CD4-positive, alpha-beta T cell (primary cell): ENCODE results near the gene FAM241A. TPM values are rescaled to one million over a fixed set of nuclear protein-coding genes. Genes with fewer than 3 reads are reported as not detected.

Experiments used
- ATAC-seq: fragments of 200-7000 bp; cut with Tn5 transposase; one replicate; pipeline ENCODE4 v1.10.0; 2022; ENCODE audit warnings: mild to moderate bottlenecking; ENCODE audit not compliant: poor library complexity
- CTCF ChIA-PET: fragments of 350-600 bp; sonication (Branson Sonifier 250); formaldehyde crosslinking; loops from one replicate; lab custom pipeline; 2021; ENCODE audit warnings: antibody characterized with exemption, inconsistent platforms; lab: Charles Lee
- POLR2A ChIA-PET: fragments of 350-600 bp; sonication (Branson Sonifier 250); formaldehyde crosslinking; loops from one replicate; lab custom pipeline; 2021; ENCODE audit warnings: antibody characterized with exemption, inconsistent platforms; lab: Charles Lee
- DNase-seq, 14 experiments: peaks; one replicate each; pipeline ENCODE4 v3.0.0-alpha.2; 2013 to 2020; ENCODE audit warnings: mixed read lengths in 2 of 14
- H3K27ac ChIP-seq, 2 donors: one replicate each; pipeline versions ENCODE4 v1.5.1 to v1.7.0; 2013; ENCODE audit warnings: low read length in 2 of 2, low read depth in 1 of 2, mild to moderate bottlenecking in 1 of 2
- H3K27me3 ChIP-seq, 2 experiments: 1 replicate in 1 of 2; 2 replicates in 1 of 2; pipeline versions ENCODE4 v1.6.1 to v1.7.0; 2013; ENCODE audit warnings: low read length in 2 of 2, control low read depth in 1 of 2, mild to moderate bottlenecking in 1 of 2, moderate library complexity in 1 of 2; ENCODE audit not compliant: insufficient read depth in 2 of 2, control insufficient read depth in 1 of 2
- H3K36me3 ChIP-seq: one replicate; pipeline ENCODE4 v1.6.1; 2013; ENCODE audit warnings: low read length, control low read depth; ENCODE audit not compliant: insufficient read depth
- H3K4me1 ChIP-seq: one replicate; pipeline ENCODE4 v1.6.1; 2013; ENCODE audit warnings: low read length, control low read depth; ENCODE audit not compliant: insufficient read depth
- H3K4me3 ChIP-seq: one replicate; pipeline ENCODE4 v1.5.1; 2013; ENCODE audit warnings: mild to moderate bottlenecking, low read length, moderate library complexity
- H3K9me3 ChIP-seq, 2 experiments: 1 replicate in 1 of 2; 2 replicates in 1 of 2; pipeline versions ENCODE4 v1.6.1 to v1.7.0; 2013; ENCODE audit warnings: low read length in 2 of 2, mild to moderate bottlenecking in 2 of 2, control low read depth in 1 of 2, moderate library complexity in 1 of 2; ENCODE audit not compliant: control insufficient read depth in 1 of 2, insufficient read depth in 1 of 2
- H3K27ac Mint-ChIP-seq: one replicate; pipeline ENCODE4 v1.8.0; 2020; ENCODE audit warnings: mixed read lengths
- H3K27me3 Mint-ChIP-seq: one replicate; pipeline ENCODE4 v1.8.0; 2021; ENCODE audit warnings: mixed read lengths
- H3K36me3 Mint-ChIP-seq: one replicate; pipeline ENCODE4 v1.8.0; 2021; ENCODE audit warnings: low read depth, mixed read lengths
- H3K4me1 Mint-ChIP-seq: one replicate; pipeline ENCODE4 v1.8.0; 2021; ENCODE audit warnings: low read depth, mixed read lengths
- H3K4me3 Mint-ChIP-seq: one replicate; pipeline ENCODE4 v1.8.0; 2020; ENCODE audit warnings: mild to moderate bottlenecking, mixed read lengths
- H3K9me3 Mint-ChIP-seq: one replicate; pipeline ENCODE4 v1.8.0; 2020; ENCODE audit warnings: mixed read lengths
- CTCF ChIP-seq: fragments of 200-600 bp; IDR thresholded peaks from one replicate; pipeline ENCODE4 v1.8.0; 2022; ENCODE audit warnings: antibody characterized with exemption, mild to moderate bottlenecking
- intact Hi-C, 2 experiments: fragments of 100-400 bp; cut with DNase I in 1 of 2; cut with micrococcal nuclease in 1 of 2; formaldehyde crosslinking; loops; one replicate each; pipeline versions ENCODE4 v1.15.1 to v1.9.0; 2023 to 2025; cut with DNase I, micrococcal nuclease
- total RNA-seq, 174 experiments: library from RNA in 2 of 174; stranded (reverse) in 2 of 174; gene quantifications; one replicate each; pipeline ENCODE4 v1.2.3 and lab custom pipeline; 2021 to 2026

FAM241A gene
- total RNA-seq, 2 experiments from 2014 or later = 0.74 to 1.1 TPM

- DNase-seq (no peak), ATAC-seq (no peak)
- no peaks in the 10 kb centered on the region for H3K27me3 Mint-ChIP-seq
Observed at GRCh38 chr4:112102875-112103370, 42.3 kb upstream of the FAM241A start.

GRCh38 chr4:112105201-112105969 is 39.9 kb upstream of the FAM241A start:
- no peak overlapping the region for H3K4me3 ChIP-seq
- no peaks in the 10 kb centered on the region for H3K9me3 ChIP-seq
- H3K36me3 ChIP-seq = no peaks in the 10 kb centered on the region
- no peaks in the 10 kb centered on the region for H3K4me1 ChIP-seq
- ATAC-seq = no peak
- no peaks in the 10 kb centered on the region for H3K27me3 ChIP-seq
- Mint-ChIP-seq H3K27ac (no peak overlapping the region), H3K9me3 (no peaks in the 10 kb centered on the region), H3K27me3 (no peaks in the 10 kb centered on the region), H3K4me3 (no peak overlapping the region), H3K36me3 (no peaks in the 10 kb centered on the region), H3K4me1 (no peaks in the 10 kb centered on the region)
- TF ChIP-seq CTCF = no peak
- no peak for DNase-seq
- ChIA-PET POLR2A (no interaction called here), CTCF (interaction anchor here (1.1 kb wide), 1 partner anchor 217 kb away, joined by 3 read pairs; no protein-coding TSS in a partner anchor)
- intact Hi-C loops = loop anchor here in 1 of 2 experiments (10.0 kb wide), 1 partner anchor 659 kb away; no protein-coding TSS in a partner anchor
- no peak overlapping the region for H3K27ac ChIP-seq

More at GRCh38 chr4:112102875-112103370, 42.3 kb upstream of the FAM241A start:
- Histone ChIP-seq H3K4me3 (no peak overlapping the region), H3K27me3 (no peaks in the 10 kb centered on the region), H3K36me3 (no peaks in the 10 kb centered on the region), H3K4me1 (no peaks in the 10 kb centered on the region), H3K9me3 (no peaks in the 10 kb centered on the region), H3K27ac (no peak overlapping the region)
- H3K27ac Mint-ChIP-seq = no peak overlapping the region
- POLR2A ChIA-PET = interaction anchor here (0.8 to 2.7 kb wide), 2 partner anchors 129 to 131 kb away, joined by 3 to 9 read pairs; partner anchors contain the start of gene AP1AR
- CTCF ChIA-PET = no interaction called here
- TF ChIP-seq CTCF = no peak
- H3K4me1 Mint-ChIP-seq = no peaks in the 10 kb centered on the region
- H3K36me3 Mint-ChIP-seq = no peaks in the 10 kb centered on the region
- no peak overlapping the region for H3K4me3 Mint-ChIP-seq
- no peaks in the 10 kb centered on the region for H3K9me3 Mint-ChIP-seq
- intact Hi-C loops = loop anchor here (5.0 to 10.0 kb wide), 2 partner anchors 39 to 662 kb away; no protein-coding TSS in a partner anchor

GRCh38 chr4:112109360-112110058 is 35.7 kb upstream of the FAM241A start:
- H3K4me3 ChIP-seq = no peak overlapping the region
- no peaks in the 10 kb centered on the region for H3K36me3 ChIP-seq
- Mint-ChIP-seq H3K4me1 (no peaks in the 10 kb centered on the region), H3K9me3 (no peaks in the 10 kb centered on the region), H3K27me3 (no peaks in the 10 kb centered on the region), H3K4me3 (no peak overlapping the region), H3K27ac (no peak overlapping the region), H3K36me3 (no peaks in the 10 kb centered on the region)
- H3K27me3 ChIP-seq = no peaks in the 10 kb centered on the region
- ChIA-PET CTCF (no interaction called here), POLR2A (interaction anchor here (0.7 kb wide), 1 partner anchor 32 kb away, joined by 3 read pairs; no protein-coding TSS in a partner anchor)
- ATAC-seq = no peak
- no peak for TF ChIP-seq CTCF
- no peak overlapping the region for H3K27ac ChIP-seq
- intact Hi-C loops = loop anchor here in 1 of 2 experiments (10.0 kb wide), 1 partner anchor 655 kb away; no protein-coding TSS in a partner anchor
- no peaks in the 10 kb centered on the region for H3K9me3 ChIP-seq
- DNase-seq = peak in 2 of 14 experiments; percentile 11 to 16
- H3K4me1 ChIP-seq = no peaks in the 10 kb centered on the region
